ENCODE measurements around the gene BTG4. TPM values are rescaled to one million over a fixed set of nuclear protein-coding genes. Genes with fewer than 3 reads are reported as not detected.

BTG4 gene
- total and polyA plus RNA-seq, 2 experiments from 2014 or later = 0.21 to 0.31 TPM

- Histone ChIP-seq H3K27me3 (ENCODE audit: insufficient read depth) (no peaks in the 10 kb centered on the region), H4K20me1 (replicated peaks; ENCODE audit: insufficient read depth) (no peaks in the 10 kb centered on the region), H3K27ac (ENCODE audit: low read depth) (no peak overlapping the region), H3F3A (replicated peaks; ENCODE audit: low read depth) (no peaks in the 10 kb centered on the region), H3K36me3 (ENCODE audit: insufficient read depth) (peaks cover 12% of the 10 kb centered on the region; the same call in 1 of the 2 replicates), H3K4me2 (no peak overlapping the region), H3K9me2 (ENCODE audit: insufficient read depth) (no peaks in the 10 kb centered on the region), H3K79me2 (replicated peaks; ENCODE audit: insufficient read depth) (no peaks in the 10 kb centered on the region), H3K4me3 (no peak overlapping the region), H3K4me1 (ENCODE audit: insufficient read depth) (peaks cover 10% of the 10 kb centered on the region), H2AFZ (no peak overlapping the region)
- Mint-ChIP-seq H3K4me1 (peaks cover 10% of the 10 kb centered on the region; the same call in 2 of the 3 replicates), H3K9me3 (peaks cover 26% of the 10 kb centered on the region), H3K27me3 (ENCODE audit: insufficient read depth, low read depth, poor library complexity) (no peaks in the 10 kb centered on the region), H3K27ac (no peak overlapping the region), H3K4me3 (no peak overlapping the region), H3K36me3 (ENCODE audit: low read depth) (peaks cover 27% of the 10 kb centered on the region)
- no peak for TF ChIP-seq STAT1 (IDR thresholded peaks at IDR 0.05; ENCODE audit: unreplicated experiment)
- TF ChIP-seq JUNB (IDR thresholded peaks at IDR 0.05; ENCODE audit: unreplicated experiment) = no peak
- no peak for TF ChIP-seq ZNF462 (CRISPR knock-in tag; IDR thresholded peaks at IDR 0.05)
- TF ChIP-seq, protein P1, sequence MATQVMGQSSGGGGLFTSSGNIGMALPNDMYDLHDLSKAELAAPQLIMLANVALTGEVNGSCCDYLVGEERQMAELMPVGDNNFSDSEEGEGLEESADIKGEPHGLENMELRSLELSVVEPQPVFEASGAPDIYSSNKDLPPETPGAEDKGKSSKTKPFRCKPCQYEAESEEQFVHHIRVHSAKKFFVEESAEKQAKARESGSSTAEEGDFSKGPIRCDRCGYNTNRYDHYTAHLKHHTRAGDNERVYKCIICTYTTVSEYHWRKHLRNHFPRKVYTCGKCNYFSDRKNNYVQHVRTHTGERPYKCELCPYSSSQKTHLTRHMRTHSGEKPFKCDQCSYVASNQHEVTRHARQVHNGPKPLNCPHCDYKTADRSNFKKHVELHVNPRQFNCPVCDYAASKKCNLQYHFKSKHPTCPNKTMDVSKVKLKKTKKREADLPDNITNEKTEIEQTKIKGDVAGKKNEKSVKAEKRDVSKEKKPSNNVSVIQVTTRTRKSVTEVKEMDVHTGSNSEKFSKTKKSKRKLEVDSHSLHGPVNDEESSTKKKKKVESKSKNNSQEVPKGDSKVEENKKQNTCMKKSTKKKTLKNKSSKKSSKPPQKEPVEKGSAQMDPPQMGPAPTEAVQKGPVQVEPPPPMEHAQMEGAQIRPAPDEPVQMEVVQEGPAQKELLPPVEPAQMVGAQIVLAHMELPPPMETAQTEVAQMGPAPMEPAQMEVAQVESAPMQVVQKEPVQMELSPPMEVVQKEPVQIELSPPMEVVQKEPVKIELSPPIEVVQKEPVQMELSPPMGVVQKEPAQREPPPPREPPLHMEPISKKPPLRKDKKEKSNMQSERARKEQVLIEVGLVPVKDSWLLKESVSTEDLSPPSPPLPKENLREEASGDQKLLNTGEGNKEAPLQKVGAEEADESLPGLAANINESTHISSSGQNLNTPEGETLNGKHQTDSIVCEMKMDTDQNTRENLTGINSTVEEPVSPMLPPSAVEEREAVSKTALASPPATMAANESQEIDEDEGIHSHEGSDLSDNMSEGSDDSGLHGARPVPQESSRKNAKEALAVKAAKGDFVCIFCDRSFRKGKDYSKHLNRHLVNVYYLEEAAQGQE (IDR thresholded peaks at IDR 0.05; ENCODE audit: unreplicated experiment) = no peak
- ATAC-seq (no peak), DNase-seq (ENCODE audit: low spot score) (no peak)
Observed at GRCh38 chr11:111555255-111555654, 43.1 kb upstream of the BTG4 start.

All from GM23338 (cell line).